K562 (cell line): ENCODE results near the gene CBFA2T3. TPM values are rescaled to one million over a fixed set of nuclear protein-coding genes. Genes with fewer than 3 reads are reported as not detected.

Source experiments
- BHLHE40 ChIP-seq: IDR thresholded peaks from 2 replicates; pipeline ENCODE4 v1.6.1; 2011; ENCODE audit warnings: low read length, improper control_type of control experiment
- CUX1 ChIP-seq: fragments of 200-800 bp; sonication (Bioruptor generic); IDR thresholded peaks from 2 replicates; pipeline ENCODE4 v1.6.1; 2016; ENCODE audit warnings: missing genetic modification characterization, missing compliant biosample characterization
- ELK1 ChIP-seq: sonication (generic); formaldehyde crosslinking; IDR thresholded peaks from 2 replicates; pipeline ENCODE4 v1.8.1; 2022; ENCODE audit warnings: missing genetic modification reagents
- KDM4B ChIP-seq, 2 experiments: fragments of 450-650 bp in 1 of 2; sonication (generic) in 1 of 2; IDR thresholded peaks; 2 replicates each; pipeline ENCODE4 v1.6.1; 2016 to 2017; ENCODE audit warnings: borderline replicate concordance in 2 of 2, antibody characterized with exemption in 1 of 2, low read depth in 1 of 2, mild to moderate bottlenecking in 1 of 2
- L3MBTL2 ChIP-seq: fragments of 450-650 bp; IDR thresholded peaks from 2 replicates; pipeline ENCODE4 v1.6.1; 2016; ENCODE audit warnings: mild to moderate bottlenecking, moderate library complexity
- PPARD ChIP-seq: fragments of 250-450 bp; sonication (Bioruptor Pico); IDR thresholded peaks from 2 replicates; pipeline ENCODE4 v1.8.0; 2022; ENCODE audit warnings: inconsistent platforms, mild to moderate bottlenecking, moderate library complexity
- PRPF4 ChIP-seq: fragments of 200-400 bp; formaldehyde crosslinking; IDR thresholded peaks from one replicate; pipeline ENCODE4 v1.6.1; 2017; ENCODE audit warnings: low read length, low read depth, mild to moderate bottlenecking; ENCODE audit not compliant: insufficient read depth, poor library complexity, severe bottlenecking
- RBM14 ChIP-seq: fragments of 200-400 bp; formaldehyde crosslinking; IDR thresholded peaks from 2 replicates; pipeline ENCODE4 v1.6.1; 2018; ENCODE audit warnings: low read depth, mild to moderate bottlenecking, low read length, moderate library complexity, borderline replicate concordance; ENCODE audit not compliant: insufficient read depth
- SMAD2 ChIP-seq: fragments of 150-350 bp; IDR thresholded peaks from 2 replicates; pipeline ENCODE4 v1.6.1; 2014; ENCODE audit warnings: low read depth, mild to moderate bottlenecking, low read length
- TEAD4 ChIP-seq, 2 experiments: sonication (generic) in 1 of 2; formaldehyde crosslinking in 1 of 2; IDR thresholded peaks; 2 replicates each; pipeline versions ENCODE4 v1.6.1 to v1.8.0; 2012 to 2022; ENCODE audit warnings: borderline replicate concordance in 1 of 2, inconsistent platforms in 1 of 2, low read length in 1 of 2, mild to moderate bottlenecking in 1 of 2, missing genetic modification reagents in 1 of 2
- YY1 ChIP-seq, 3 experiments: IDR thresholded peaks; 2 replicates each; pipeline ENCODE4 v1.6.1; 2011; ENCODE audit warnings: low read length in 2 of 3, mild to moderate bottlenecking in 2 of 3, moderate library complexity in 2 of 3, borderline replicate concordance in 1 of 3, control low read depth in 1 of 3, low read depth in 1 of 3; ENCODE audit not compliant: insufficient read depth in 3 of 3, insufficient replicate concordance in 2 of 3, control insufficient read depth in 1 of 3, insufficient read length in 1 of 3; ENCODE audit errors: extremely low read depth in 1 of 3
- ZNF232 ChIP-seq: sonication (generic); formaldehyde crosslinking; IDR thresholded peaks from 2 replicates; pipeline ENCODE4 v1.8.0; 2022; ENCODE audit warnings: mild to moderate bottlenecking, missing genetic modification reagents
- ZNF695 ChIP-seq: fragments of 450-650 bp; formaldehyde crosslinking; IDR thresholded peaks from 2 replicates; pipeline ENCODE4 v1.4.0; 2020; ENCODE audit warnings: mild to moderate bottlenecking, moderate library complexity
- polyA plus RNA-seq, 8 experiments: library from polyadenylated mRNA; depleted of rRNA in 4 of 8; stranded (reverse) in 5 of 8; unstranded in 3 of 8; fragments of >200 nt; fragmentation: Nextera tagmentation in 2 of 8; fragmentation: Illumina TruSeq in 1 of 8; extraction: Ambion mirVana in 2 of 8; extraction: Trizol in 1 of 8; gene quantifications; 2 replicates each; pipeline versions ENCODE4 v1.2.1 to v1.2.3, GENCODE V29; 2011 to 2014; ENCODE audit warnings: inconsistent platforms in 1 of 8, missing spikeins in 1 of 8
- total RNA-seq, 7 experiments: library from RNA; depleted of rRNA in 6 of 7; stranded (reverse); fragments of >200 nt in 6 of 7; fragmentation: Illumina TruSeq in 2 of 7; extraction: Trizol in 2 of 7; gene quantifications; 2 replicates each; pipeline versions ENCODE4 v1.2.1 to v1.2.3, GENCODE V29; 2011 to 2021; ENCODE audit warnings: low replicate concordance in 1 of 7
- TF ChIP-seq, protein P1 (sequence below): fragments of 450-650 bp; formaldehyde crosslinking; IDR thresholded peaks from 2 replicates; pipeline ENCODE4 v1.4.0; 2020; ENCODE audit warnings: mild to moderate bottlenecking, moderate library complexity
- TF ChIP-seq, protein P2 (sequence below): fragments of 450-650 bp; formaldehyde crosslinking; IDR thresholded peaks from 2 replicates; pipeline ENCODE4 v1.4.0; 2020; ENCODE audit warnings: mild to moderate bottlenecking, mixed read lengths

Gene CBFA2T3
- total and polyA plus RNA-seq, 9 of the 15 experiments (the other 6 are each of a cell fraction or from before 2014, with no cell fraction given): 2.3 to 145 (median 6.7) TPM

DNA sequence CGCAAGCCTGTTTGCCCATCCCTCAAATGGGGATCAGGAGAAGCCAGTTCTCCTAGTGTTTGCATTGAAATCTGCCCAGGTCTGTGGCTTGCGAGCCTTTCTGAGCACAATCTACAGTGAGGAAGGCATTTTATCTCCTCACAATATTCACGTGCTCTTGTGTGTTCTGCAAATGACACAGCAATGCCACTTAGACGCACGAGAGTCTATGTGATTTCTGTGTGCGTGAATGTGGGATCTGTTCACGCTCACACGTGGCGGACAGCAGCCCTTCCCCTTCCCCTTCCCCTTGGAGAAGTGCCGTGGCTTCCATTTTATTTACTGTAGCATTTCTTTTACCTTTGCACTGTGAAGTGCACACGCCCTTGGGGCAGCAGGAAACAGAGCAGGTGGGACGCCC is 17.7 kb upstream of the CBFA2T3 start (continued):
- TF ChIP-seq CUX1 (CRISPR knock-in tag): no peak
- no peak for TF ChIP-seq PPARD (CRISPR knock-in tag)
- TF ChIP-seq SMAD2: no peak
- no peak for TF ChIP-seq ELK1 (CRISPR knock-in tag)
- TF ChIP-seq, protein P1, sequence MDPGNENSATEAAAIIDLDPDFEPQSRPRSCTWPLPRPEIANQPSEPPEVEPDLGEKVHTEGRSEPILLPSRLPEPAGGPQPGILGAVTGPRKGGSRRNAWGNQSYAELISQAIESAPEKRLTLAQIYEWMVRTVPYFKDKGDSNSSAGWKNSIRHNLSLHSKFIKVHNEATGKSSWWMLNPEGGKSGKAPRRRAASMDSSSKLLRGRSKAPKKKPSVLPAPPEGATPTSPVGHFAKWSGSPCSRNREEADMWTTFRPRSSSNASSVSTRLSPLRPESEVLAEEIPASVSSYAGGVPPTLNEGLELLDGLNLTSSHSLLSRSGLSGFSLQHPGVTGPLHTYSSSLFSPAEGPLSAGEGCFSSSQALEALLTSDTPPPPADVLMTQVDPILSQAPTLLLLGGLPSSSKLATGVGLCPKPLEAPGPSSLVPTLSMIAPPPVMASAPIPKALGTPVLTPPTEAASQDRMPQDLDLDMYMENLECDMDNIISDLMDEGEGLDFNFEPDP (CRISPR knock-in tag): no peak
- peak; percentile 63 for TF ChIP-seq L3MBTL2
- peak in 1 of 3 experiments; percentile 6 for TF ChIP-seq YY1 (IDR thresholded peaks at IDR 0.05; ENCODE audit: borderline replicate concordance in 1 of 3, control insufficient read depth in 1 of 3, extremely low read depth in 1 of 3, insufficient read depth in 3 of 3, insufficient read length in 1 of 3, insufficient replicate concordance in 2 of 3, low read depth in 1 of 3, low read length in 2 of 3)
- TF ChIP-seq, protein P2, sequence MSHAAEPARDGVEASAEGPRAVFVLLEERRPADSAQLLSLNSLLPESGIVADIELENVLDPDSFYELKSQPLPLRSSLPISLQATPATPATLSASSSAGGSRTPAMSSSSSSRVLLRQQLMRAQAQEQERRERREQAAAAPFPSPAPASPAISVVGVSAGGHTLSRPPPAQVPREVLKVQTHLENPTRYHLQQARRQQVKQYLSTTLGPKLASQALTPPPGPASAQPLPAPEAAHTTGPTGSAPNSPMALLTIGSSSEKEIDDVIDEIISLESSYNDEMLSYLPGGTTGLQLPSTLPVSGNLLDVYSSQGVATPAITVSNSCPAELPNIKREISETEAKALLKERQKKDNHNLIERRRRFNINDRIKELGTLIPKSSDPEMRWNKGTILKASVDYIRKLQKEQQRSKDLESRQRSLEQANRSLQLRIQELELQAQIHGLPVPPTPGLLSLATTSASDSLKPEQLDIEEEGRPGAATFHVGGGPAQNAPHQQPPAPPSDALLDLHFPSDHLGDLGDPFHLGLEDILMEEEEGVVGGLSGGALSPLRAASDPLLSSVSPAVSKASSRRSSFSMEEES (CRISPR knock-in tag): no peak
- no peak for TF ChIP-seq KDM4B (IDR thresholded peaks at IDR 0.05; ENCODE audit: borderline replicate concordance in 2 of 2, low read depth in 1 of 2)
- TF ChIP-seq PRPF4: no peak
- peak; percentile 87 for TF ChIP-seq BHLHE40
- no peak for TF ChIP-seq ZNF232 (CRISPR knock-in tag)
- TF ChIP-seq ZNF695 (CRISPR knock-in tag): no peak
- TF ChIP-seq TEAD4 (IDR thresholded peaks at IDR 0.05; ENCODE audit: low read length): no peak
- no peak for TF ChIP-seq TEAD4 (CRISPR knock-in tag; IDR thresholded peaks at IDR 0.05; ENCODE audit: borderline replicate concordance)
- TF ChIP-seq RBM14: no peak
